ENCODE results near the gene ORC4.
A peak's percentile ranks its signal among the peaks of the same experiment; 100 is the strongest.
"Not testable (repeated sequence)": the region's sequence is repeated elsewhere in the genome, so short reads cannot be mapped to it uniquely, and the experiment has no call there.

Gene ORC4

GRCh38 chr2:148000095-148000494 is 20.4 kb downstream of the ORC4 start:
- TF ChIP-seq, protein P1, sequence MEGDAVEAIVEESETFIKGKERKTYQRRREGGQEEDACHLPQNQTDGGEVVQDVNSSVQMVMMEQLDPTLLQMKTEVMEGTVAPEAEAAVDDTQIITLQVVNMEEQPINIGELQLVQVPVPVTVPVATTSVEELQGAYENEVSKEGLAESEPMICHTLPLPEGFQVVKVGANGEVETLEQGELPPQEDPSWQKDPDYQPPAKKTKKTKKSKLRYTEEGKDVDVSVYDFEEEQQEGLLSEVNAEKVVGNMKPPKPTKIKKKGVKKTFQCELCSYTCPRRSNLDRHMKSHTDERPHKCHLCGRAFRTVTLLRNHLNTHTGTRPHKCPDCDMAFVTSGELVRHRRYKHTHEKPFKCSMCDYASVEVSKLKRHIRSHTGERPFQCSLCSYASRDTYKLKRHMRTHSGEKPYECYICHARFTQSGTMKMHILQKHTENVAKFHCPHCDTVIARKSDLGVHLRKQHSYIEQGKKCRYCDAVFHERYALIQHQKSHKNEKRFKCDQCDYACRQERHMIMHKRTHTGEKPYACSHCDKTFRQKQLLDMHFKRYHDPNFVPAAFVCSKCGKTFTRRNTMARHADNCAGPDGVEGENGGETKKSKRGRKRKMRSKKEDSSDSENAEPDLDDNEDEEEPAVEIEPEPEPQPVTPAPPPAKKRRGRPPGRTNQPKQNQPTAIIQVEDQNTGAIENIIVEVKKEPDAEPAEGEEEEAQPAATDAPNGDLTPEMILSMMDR (conservative IDR thresholded peaks at IDR 0.05; ENCODE audit: low read length), result no peak
- no peak for DNase-seq (ENCODE audit: low read depth)
- H3K4me3 ChIP-seq (ENCODE audit: low read length), result no peak overlapping the region

GRCh38 chr2:147999126-147999525 is 21.4 kb downstream of the ORC4 start:
- no peak for DNase-seq (ENCODE audit: low read depth)
- TF ChIP-seq, protein P1 (conservative IDR thresholded peaks at IDR 0.05; ENCODE audit: low read length), result no peak

DNA sequence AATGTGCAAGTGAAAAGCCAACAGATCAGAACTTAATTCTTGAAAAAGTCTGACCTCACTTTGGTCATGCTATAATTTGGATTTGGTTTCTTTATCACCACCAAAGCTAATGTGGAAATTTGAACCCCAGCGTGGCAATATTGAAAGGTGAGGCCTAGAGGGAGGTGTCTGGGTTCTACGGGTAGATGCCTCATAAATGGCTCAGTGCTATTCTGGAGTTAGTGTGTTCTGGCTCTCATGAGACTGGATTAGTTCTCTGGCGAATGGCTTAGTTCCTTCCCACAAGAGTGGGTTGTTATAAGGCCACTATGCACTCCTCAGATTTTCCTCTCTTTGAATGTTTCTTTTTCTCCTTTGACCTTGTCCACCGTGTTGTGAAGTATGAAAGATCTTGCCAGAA is 22.3 kb downstream of the ORC4 start:
- no peak overlapping the region for H3K4me3 ChIP-seq (ENCODE audit: low read length)
- DNase-seq (ENCODE audit: low read depth), result no peak
- TF ChIP-seq, protein P1 (conservative IDR thresholded peaks at IDR 0.05; ENCODE audit: low read length), result no peak

More at GRCh38 chr2:147999126-147999525, 21.4 kb downstream of the ORC4 start:
- no peak overlapping the region for H3K4me3 ChIP-seq (ENCODE audit: low read length)

DNA sequence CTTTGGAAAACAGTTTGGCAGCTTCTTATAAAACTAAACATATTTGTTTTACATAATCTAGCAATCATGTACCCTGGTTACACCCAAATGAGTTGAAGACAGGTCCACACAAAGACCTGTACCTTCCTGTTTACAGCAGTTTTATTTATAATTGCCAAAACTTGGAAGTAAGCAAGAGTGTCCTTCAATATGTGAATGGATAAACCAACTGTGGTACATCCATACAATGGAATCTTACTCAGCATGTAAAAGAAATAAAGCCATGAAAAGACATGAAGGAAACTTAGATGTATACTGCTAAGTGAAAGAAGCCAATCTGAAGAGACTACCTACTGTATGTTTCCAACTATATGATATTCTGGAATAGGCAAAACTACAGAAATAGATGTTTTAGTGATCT is 23.7 kb downstream of the ORC4 start:
- no peak overlapping the region for H3K4me3 ChIP-seq (ENCODE audit: low read length)
- TF ChIP-seq, protein P1 (conservative IDR thresholded peaks at IDR 0.05; ENCODE audit: low read length), result no peak

GRCh38 chr2:147994965-147995364 is 25.6 kb downstream of the ORC4 start:
- DNase-seq (ENCODE audit: low read depth); H3K4me3 ChIP-seq (ENCODE audit: low read length): not testable (repeated sequence)

More for the DNA sequence above, 23.7 kb downstream of the ORC4 start:
- DNase-seq (ENCODE audit: low read depth), result no peak

- TF ChIP-seq, protein P1 (conservative IDR thresholded peaks at IDR 0.05; ENCODE audit: low read length), result peak; percentile 84
- peak; percentile 60 for DNase-seq (ENCODE audit: low read depth)
- H3K4me3 ChIP-seq (ENCODE audit: low read length), result no peak overlapping the region
Measured at GRCh38 chr2:147989809-147990403, 30.6 kb downstream of the ORC4 start.

DNA sequence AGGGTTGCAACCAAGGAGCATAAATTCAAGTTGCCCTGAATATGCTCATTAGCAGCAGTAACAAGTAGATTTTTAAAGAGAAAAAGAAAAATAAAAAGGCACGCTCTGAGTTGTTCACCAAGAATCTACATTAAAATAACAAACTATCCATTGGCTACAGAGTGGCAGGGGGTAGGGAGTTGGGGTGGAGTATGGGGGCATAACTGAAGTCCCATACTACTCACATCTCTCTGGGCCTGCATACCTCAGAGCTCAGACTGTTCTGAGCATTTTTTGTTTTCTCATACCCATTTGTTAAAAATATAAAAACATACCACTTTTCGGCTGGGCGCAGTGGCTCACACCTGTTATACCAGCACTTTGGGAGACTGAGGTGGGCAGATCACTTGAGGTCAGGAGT is 31.4 kb downstream of the ORC4 start:
- no peak for DNase-seq (ENCODE audit: low read depth)
- TF ChIP-seq, protein P1 (conservative IDR thresholded peaks at IDR 0.05; ENCODE audit: low read length), result no peak
- no peak overlapping the region for H3K4me3 ChIP-seq (ENCODE audit: low read length)

Measured in AG10803 (cell line).